ENCODE results near the gene GALNTL6. TPM values are rescaled to one million over a fixed set of nuclear protein-coding genes. Genes with fewer than 3 reads are reported as not detected.

GALNTL6 gene
- total RNA-seq, 4 donors from 2014 or later, result 0.67 to 0.70 TPM; not detected in 2

GRCh38 chr4:172815499-172816164 lies 1002.4 kb downstream of the GALNTL6 start:
- TF ChIP-seq CTCF (IDR thresholded peaks at IDR 0.05), result no peak
- no peak for TF ChIP-seq POLR2A (IDR thresholded peaks at IDR 0.05)
- DNase-seq, result no peak

GRCh38 chr4:172818901-172819300 lies 1005.7 kb downstream of the GALNTL6 start:
- Histone ChIP-seq H3K27me3 (no peaks in the 10 kb centered on the region), H3K36me3 (no peaks in the 10 kb centered on the region), H3K4me1 (peaks cover 0 to 11% (median 0%) of the 10 kb centered on the region in 4 donors), H3K4me3 (no peak overlapping the region), H3K9me3 (no peaks in the 10 kb centered on the region), H3K27ac (no peak overlapping the region)
- no peak for DNase-seq
- TF ChIP-seq CTCF (IDR thresholded peaks at IDR 0.05) (no peak), POLR2A (IDR thresholded peaks at IDR 0.05) (no peak)

More at GRCh38 chr4:172815499-172816164, 1002.4 kb downstream of the GALNTL6 start:
- H3K9me3 ChIP-seq, result no peaks in the 10 kb centered on the region
- no peaks in the 10 kb centered on the region for H3K27me3 ChIP-seq
- no peak overlapping the region for H3K4me3 ChIP-seq
- H3K36me3 ChIP-seq, result no peaks in the 10 kb centered on the region
- no peak overlapping the region for H3K27ac ChIP-seq
- peaks cover 0 to 11% (median 0%) of the 10 kb centered on the region in 4 donors for H3K4me1 ChIP-seq

GRCh38 chr4:172819353-172819752 lies 1006.1 kb downstream of the GALNTL6 start:
- Histone ChIP-seq H3K27me3 (no peaks in the 10 kb centered on the region), H3K4me1 (peaks cover 0 to 11% (median 0%) of the 10 kb centered on the region in 4 donors), H3K9me3 (no peaks in the 10 kb centered on the region), H3K27ac (no peak overlapping the region), H3K4me3 (no peak overlapping the region), H3K36me3 (no peaks in the 10 kb centered on the region)
- DNase-seq, result no peak
- no peak for TF ChIP-seq POLR2A (IDR thresholded peaks at IDR 0.05)

- H3K4me1 ChIP-seq, result no peaks in the 10 kb centered on the region
- no peak overlapping the region for H3K4me3 ChIP-seq
- H3K27me3 ChIP-seq, result no peaks in the 10 kb centered on the region
- no peak overlapping the region for H3K27ac ChIP-seq
- TF ChIP-seq CTCF (IDR thresholded peaks at IDR 0.05) (no peak), POLR2A (IDR thresholded peaks at IDR 0.05) (no peak)
- H3K9me3 ChIP-seq, result no peaks in the 10 kb centered on the region
- H3K36me3 ChIP-seq, result no peaks in the 10 kb centered on the region
- DNase-seq, result no peak
Measured at GRCh38 chr4:172822331-172822730, 1009.1 kb downstream of the GALNTL6 start.

- DNase-seq, result no peak
- Histone ChIP-seq H3K36me3 (no peaks in the 10 kb centered on the region), H3K27me3 (no peaks in the 10 kb centered on the region), H3K27ac (no peak overlapping the region), H3K9me3 (no peaks in the 10 kb centered on the region), H3K4me3 (no peak overlapping the region), H3K4me1 (no peaks in the 10 kb centered on the region)
- TF ChIP-seq POLR2A (IDR thresholded peaks at IDR 0.05), result no peak
- TF ChIP-seq CTCF (IDR thresholded peaks at IDR 0.05), result no peak
Measured at GRCh38 chr4:172826346-172826745, 1013.1 kb downstream of the GALNTL6 start.

- no peaks in the 10 kb centered on the region for H3K9me3 ChIP-seq
- no peaks in the 10 kb centered on the region for H3K27me3 ChIP-seq
- no peaks in the 10 kb centered on the region for H3K4me1 ChIP-seq
- no peak overlapping the region for H3K4me3 ChIP-seq
- TF ChIP-seq CTCF (IDR thresholded peaks at IDR 0.05) (no peak), POLR2A (IDR thresholded peaks at IDR 0.05) (no peak)
- no peak overlapping the region for H3K27ac ChIP-seq
- no peaks in the 10 kb centered on the region for H3K36me3 ChIP-seq
- no peak for DNase-seq
Measured at GRCh38 chr4:172826861-172827260, 1013.7 kb downstream of the GALNTL6 start.

Data from Peyer's patch (tissue), 4 donors.